Measurements from ENCODE around the gene FMNL2. TPM values are rescaled to one million over a fixed set of nuclear protein-coding genes. Genes with fewer than 3 reads are reported as not detected.

Gene FMNL2
- total RNA-seq, 3 donors from 2014 or later (not counting 1 experiment from before 2014, with no cell fraction given): 0.34 to 3.0 (median 0.78) TPM

- no peaks in the 10 kb centered on the region for H3K4me1 ChIP-seq (ENCODE audit: control insufficient read depth, insufficient read depth, low read length)
- H3K27me3 ChIP-seq (ENCODE audit: control insufficient read depth, insufficient read depth, low read length): no peaks in the 10 kb centered on the region
- Mint-ChIP-seq H3K36me3 (no peaks in the 10 kb centered on the region), H3K9me3 (no peaks in the 10 kb centered on the region), H3K4me1 (no peaks in the 10 kb centered on the region), H3K4me3 (no peak overlapping the region), H3K27ac (no peak overlapping the region), H3K27me3 (ENCODE audit: low read depth in 2 of 2) (peaks cover 7 to 37% of the 10 kb centered on the region in 2 donors)
- DNase-seq (no peak), ATAC-seq (no peak)
- H3K36me3 ChIP-seq (ENCODE audit: control insufficient read depth, insufficient read depth, low read length): no peaks in the 10 kb centered on the region
- no peak overlapping the region for H3K27ac ChIP-seq (ENCODE audit: low read length)
- no peak overlapping the region for H3K4me3 ChIP-seq (ENCODE audit: low read length)
- 82% methylated on average over 1 of the region's 2 CpGs for WGBS (ENCODE audit: insufficient coverage)
- intact Hi-C loops (cut with micrococcal nuclease): no loop called here
- TF ChIP-seq CTCF (IDR thresholded peaks at IDR 0.05): no peak
- no peaks in the 10 kb centered on the region for H3K9me3 ChIP-seq (ENCODE audit: control insufficient read depth, insufficient read depth, low read length)
Measured at GRCh38 chr2:152419944-152420343, 85.0 kb downstream of the FMNL2 start.

GRCh38 chr2:152420363-152420762 is 85.4 kb downstream of the FMNL2 start:
- Histone ChIP-seq H3K36me3 (ENCODE audit: control insufficient read depth, insufficient read depth, low read length) (no peaks in the 10 kb centered on the region), H3K27ac (ENCODE audit: low read length) (no peak overlapping the region), H3K9me3 (ENCODE audit: control insufficient read depth, insufficient read depth, low read length) (no peaks in the 10 kb centered on the region), H3K4me1 (ENCODE audit: control insufficient read depth, insufficient read depth, low read length) (no peaks in the 10 kb centered on the region), H3K4me3 (ENCODE audit: low read length) (no peak overlapping the region), H3K27me3 (ENCODE audit: control insufficient read depth, insufficient read depth, low read length) (no peaks in the 10 kb centered on the region)
- no peaks in the 10 kb centered on the region for H3K36me3 Mint-ChIP-seq
- H3K9me3 Mint-ChIP-seq: no peaks in the 10 kb centered on the region
- TF ChIP-seq CTCF (IDR thresholded peaks at IDR 0.05): no peak
- H3K4me3 Mint-ChIP-seq: no peak overlapping the region
- intact Hi-C loops (cut with micrococcal nuclease): no loop called here
- WGBS (ENCODE audit: insufficient coverage): 85% methylated on average over 3 of the region's 3 CpGs
- no peak overlapping the region for H3K27ac Mint-ChIP-seq
- DNase-seq: no peak
- H3K4me1 Mint-ChIP-seq: no peaks in the 10 kb centered on the region
- ATAC-seq: no peak
- peaks cover 7 to 33% of the 10 kb centered on the region in 2 donors for H3K27me3 Mint-ChIP-seq (ENCODE audit: low read depth in 2 of 2)

- WGBS (ENCODE audit: insufficient coverage): 83% methylated on average over 6 of the region's 7 CpGs
Measured at GRCh38 chr2:152420936-152421335, 86.0 kb downstream of the FMNL2 start.

More at GRCh38 chr2:152420936-152421335, 86.0 kb downstream of the FMNL2 start:
- no peaks in the 10 kb centered on the region for H3K9me3 Mint-ChIP-seq
- no peaks in the 10 kb centered on the region for H3K4me1 ChIP-seq (ENCODE audit: control insufficient read depth, insufficient read depth, low read length)
- H3K27ac Mint-ChIP-seq: no peak overlapping the region
- intact Hi-C loops (cut with micrococcal nuclease): no loop called here
- H3K36me3 ChIP-seq (ENCODE audit: control insufficient read depth, insufficient read depth, low read length): no peaks in the 10 kb centered on the region
- no peaks in the 10 kb centered on the region for H3K27me3 ChIP-seq (ENCODE audit: control insufficient read depth, insufficient read depth, low read length)
- no peak overlapping the region for H3K4me3 Mint-ChIP-seq
- no peaks in the 10 kb centered on the region for H3K4me1 Mint-ChIP-seq
- peak overlapping the region; percentile 30 for H3K27ac ChIP-seq (ENCODE audit: low read length)
- no peak for TF ChIP-seq CTCF (IDR thresholded peaks at IDR 0.05)
- no peak overlapping the region for H3K4me3 ChIP-seq (ENCODE audit: low read length)
- no peak for DNase-seq
- peaks cover 5 to 27% of the 10 kb centered on the region in 2 donors for H3K27me3 Mint-ChIP-seq (ENCODE audit: low read depth in 2 of 2)
- no peak for ATAC-seq
- H3K36me3 Mint-ChIP-seq: no peaks in the 10 kb centered on the region
- no peaks in the 10 kb centered on the region for H3K9me3 ChIP-seq (ENCODE audit: control insufficient read depth, insufficient read depth, low read length)

All from natural killer cell (primary cell).